GM12878 (cell line): ENCODE results near the gene PRAF2.

Experiments used
- ASH2L ChIP-seq: fragments of 300-600, 200-600 bp; sonication (generic); IDR thresholded peaks from 2 replicates; pipeline ENCODE4 v1.6.1; 2017; ENCODE audit warnings: low read depth, mild to moderate bottlenecking, borderline replicate concordance
- CHD1 ChIP-seq: IDR thresholded peaks from 2 replicates; pipeline ENCODE4 v1.6.1; 2012; ENCODE audit warnings: low read depth, low read length, improper control_type of control experiment
- CTCF ChIP-seq, 3 experiments: IDR thresholded peaks in 2 of 3; conservative IDR thresholded peaks in 1 of 3; 2 replicates each; pipeline ENCODE4 v1.5.1; 2011; ENCODE audit warnings: low read depth in 3 of 3, low read length in 3 of 3, mild to moderate bottlenecking in 3 of 3, control low read depth in 2 of 3, moderate library complexity in 2 of 3, inconsistent platforms in 1 of 3, mixed read lengths in 1 of 3; ENCODE audit not compliant: control insufficient read depth in 2 of 3, insufficient read depth in 1 of 3; ENCODE audit errors: extremely low read depth in 1 of 3
- EGR1 ChIP-seq, 2 experiments: IDR thresholded peaks; 1 replicate in 1 of 2; 2 replicates in 1 of 2; pipeline ENCODE4 v1.6.1; 2011 to 2012; ENCODE audit warnings: low read depth in 2 of 2, low read length in 2 of 2, borderline replicate concordance in 1 of 2, mild to moderate bottlenecking in 1 of 2, moderate library complexity in 1 of 2
- EZH2 ChIP-seq: IDR thresholded peaks from 2 replicates; pipeline ENCODE4 v1.6.1; 2012; ENCODE audit warnings: low read depth, mild to moderate bottlenecking, control low read depth, inconsistent platforms, low read length, borderline replicate concordance; ENCODE audit not compliant: control insufficient read depth
- NKRF ChIP-seq: fragments of 450-650 bp; conservative IDR thresholded peaks from 2 replicates; pipeline ENCODE4 v1.6.1; 2017; ENCODE audit warnings: mild to moderate bottlenecking, moderate library complexity
- PAX8 ChIP-seq: fragments of 450-650 bp; IDR thresholded peaks from 2 replicates; pipeline ENCODE4 v1.6.1; 2017; ENCODE audit warnings: mild to moderate bottlenecking, moderate library complexity
- POLR2A ChIP-seq: IDR thresholded peaks from 2 replicates; pipeline ENCODE4 v1.6.1; 2011; ENCODE audit warnings: low read depth, mild to moderate bottlenecking, low read length
- SREBF1 ChIP-seq: IDR thresholded peaks from 2 replicates; pipeline ENCODE4 v1.6.1; 2012; ENCODE audit warnings: mild to moderate bottlenecking, low read length
- USF2 ChIP-seq: IDR thresholded peaks from 2 replicates; pipeline ENCODE4 v1.6.1; 2011; ENCODE audit warnings: low read depth, low read length, improper control_type of control experiment, borderline replicate concordance
- ZNF274 ChIP-seq: IDR thresholded peaks from one replicate; pipeline ENCODE4 v1.8.0; 2011; ENCODE audit not compliant: insufficient read length, insufficient read depth
- TF ChIP-seq, protein P1 (sequence below): IDR thresholded peaks from 2 replicates; pipeline ENCODE4 v1.6.1; 2012; ENCODE audit warnings: low read depth, low read length, improper control_type of control experiment

DNA sequence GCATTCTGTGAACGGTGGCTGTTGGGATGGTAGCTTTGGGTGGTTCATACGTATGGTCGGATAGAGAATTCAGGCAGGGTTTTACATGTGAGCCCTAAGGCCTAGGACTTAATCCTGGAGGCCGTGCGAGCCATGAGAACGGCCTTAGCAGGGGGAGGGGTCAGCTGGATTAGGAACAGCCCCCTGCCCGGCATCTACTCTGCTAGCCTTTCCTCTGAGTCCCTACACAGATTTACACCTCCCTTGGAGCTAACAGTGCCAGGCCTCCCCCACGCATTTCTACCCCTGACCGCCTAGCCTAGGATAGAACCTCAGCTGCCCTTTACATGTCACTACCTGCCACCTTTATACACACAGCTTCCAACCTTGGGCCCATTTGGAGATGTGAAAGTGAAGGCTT lies 7.1 kb downstream of the PRAF2 start:
- TF ChIP-seq USF2 (no peak), ZNF274 (no peak), NKRF (no peak), ASH2L (no peak), EZH2 (no peak), SREBF1 (no peak), CTCF (IDR thresholded peaks at IDR 0.05 in 2 of 3, conservative IDR thresholded peaks at IDR 0.05 in 1 of 3; ENCODE audit: control insufficient read depth in 2 of 3, extremely low read depth in 1 of 3, insufficient read depth in 1 of 3, low read depth in 3 of 3, low read length in 3 of 3) (no peak), EGR1 (IDR thresholded peaks at IDR 0.05; ENCODE audit: borderline replicate concordance in 1 of 2, low read depth in 2 of 2, low read length in 2 of 2) (no peak), POLR2A (no peak), PAX8 (no peak), CHD1 (no peak)
- TF ChIP-seq, protein P1, sequence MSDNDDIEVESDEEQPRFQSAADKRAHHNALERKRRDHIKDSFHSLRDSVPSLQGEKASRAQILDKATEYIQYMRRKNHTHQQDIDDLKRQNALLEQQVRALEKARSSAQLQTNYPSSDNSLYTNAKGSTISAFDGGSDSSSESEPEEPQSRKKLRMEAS: no peak
